ENCODE measurements around the gene EPS15.
"Not testable (repeated sequence)": the region's sequence is repeated elsewhere in the genome, so short reads cannot be mapped to it uniquely, and the experiment has no call there.

The EPS15 gene

DNA sequence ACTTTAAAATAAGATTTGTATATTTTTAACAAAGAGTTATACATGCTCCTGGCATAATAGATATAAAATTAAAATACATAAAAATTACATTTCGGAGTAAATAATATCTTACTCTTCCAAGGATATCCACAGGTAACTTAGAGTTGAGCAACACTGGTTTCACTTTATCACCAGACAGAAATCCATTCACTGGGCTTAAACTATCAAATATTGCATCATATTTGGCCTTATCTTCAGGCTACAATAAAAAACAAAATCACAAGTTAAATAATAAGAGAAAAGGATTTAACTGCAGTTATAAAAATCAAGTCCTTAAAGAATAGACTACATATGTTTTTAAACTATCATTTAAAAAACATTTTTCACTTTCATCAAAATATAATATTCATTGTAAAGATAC, 55.5 kb downstream of the EPS15 start:
- Mint-ChIP-seq H3K4me1 (ENCODE audit: low read depth in 2 of 2) (peaks cover 0 to 15% of the 10 kb centered on the region in 2 donors), H3K4me3 (no peak overlapping the region), H3K27ac (no peak overlapping the region), H3K27me3 (no peaks in the 10 kb centered on the region), H3K9me3 (no peaks in the 10 kb centered on the region), H3K36me3 (ENCODE audit: insufficient read depth) (peaks cover 85% of the 10 kb centered on the region)
- DNase-seq = no peak
- no peak for ATAC-seq (replicated peaks)

DNA sequence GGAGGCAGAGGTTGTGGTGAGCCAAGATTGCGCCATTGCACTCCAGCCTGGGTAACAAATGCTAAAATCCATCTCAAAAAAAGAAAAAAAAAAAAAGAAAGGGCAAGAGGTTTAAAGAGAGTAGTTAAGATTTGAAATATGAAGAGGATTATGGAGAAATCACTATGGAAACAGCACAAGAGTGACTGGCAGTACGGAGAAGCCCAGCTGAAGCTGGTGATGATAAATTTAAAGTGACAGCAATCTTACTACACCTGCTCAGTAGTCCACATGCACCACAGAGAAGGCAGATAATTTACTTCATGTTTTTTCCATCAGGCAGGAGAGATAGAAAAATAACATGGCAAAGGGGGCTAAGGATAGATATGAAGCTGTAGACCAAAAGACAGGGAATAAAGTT, 56.8 kb downstream of the EPS15 start:
- H3K27me3 Mint-ChIP-seq; ATAC-seq (replicated peaks): not testable (repeated sequence)
- peak overlapping the region; percentile 23 to 85 for H3K27ac Mint-ChIP-seq

DNA sequence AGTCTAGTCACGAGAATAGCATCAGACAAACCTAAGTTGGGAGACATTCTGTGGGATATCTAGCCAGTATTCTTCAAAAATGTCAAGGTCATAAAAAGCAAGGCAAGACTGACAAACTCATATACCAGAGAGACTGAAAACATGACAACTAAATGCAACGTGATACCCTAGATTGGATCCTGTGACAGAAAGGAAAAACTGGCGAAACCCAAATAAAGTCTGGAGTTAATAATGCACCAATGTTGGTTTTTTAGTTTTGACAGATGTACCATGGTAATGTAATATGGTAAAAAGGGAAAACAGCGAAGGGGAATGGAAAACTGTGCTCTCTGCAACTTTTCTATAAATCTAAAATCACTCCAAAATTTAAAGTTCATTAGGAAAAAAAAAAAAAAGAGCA, 64.5 kb downstream of the EPS15 start:
- no peak overlapping the region for H3K27ac Mint-ChIP-seq
- peaks cover 0 to 3% of the 10 kb centered on the region in 2 donors for H3K4me1 Mint-ChIP-seq (ENCODE audit: low read depth in 2 of 2)
- H3K4me3 Mint-ChIP-seq = no peak overlapping the region
- H3K9me3 Mint-ChIP-seq = no peaks in the 10 kb centered on the region
- peaks cover 50% of the 10 kb centered on the region for H3K36me3 Mint-ChIP-seq (ENCODE audit: insufficient read depth)
- DNase-seq = no peak
- ATAC-seq (replicated peaks) = no peak
- H3K27me3 Mint-ChIP-seq = no peaks in the 10 kb centered on the region

More for the DNA sequence above, 56.8 kb downstream of the EPS15 start:
- Mint-ChIP-seq H3K36me3 (ENCODE audit: insufficient read depth) (peaks cover 86% of the 10 kb centered on the region), H3K4me1 (ENCODE audit: low read depth in 2 of 2) (peaks cover 0 to 15% of the 10 kb centered on the region in 2 donors)
- not testable (repeated sequence) for H3K4me3 Mint-ChIP-seq, H3K9me3 Mint-ChIP-seq, DNase-seq

- no peak for ATAC-seq (replicated peaks)
- peaks cover 42% of the 10 kb centered on the region for H3K36me3 Mint-ChIP-seq (ENCODE audit: insufficient read depth)
- H3K9me3 Mint-ChIP-seq = no peaks in the 10 kb centered on the region
Observed at GRCh38 chr1:51453010-51453409, 66.1 kb downstream of the EPS15 start.

DNA sequence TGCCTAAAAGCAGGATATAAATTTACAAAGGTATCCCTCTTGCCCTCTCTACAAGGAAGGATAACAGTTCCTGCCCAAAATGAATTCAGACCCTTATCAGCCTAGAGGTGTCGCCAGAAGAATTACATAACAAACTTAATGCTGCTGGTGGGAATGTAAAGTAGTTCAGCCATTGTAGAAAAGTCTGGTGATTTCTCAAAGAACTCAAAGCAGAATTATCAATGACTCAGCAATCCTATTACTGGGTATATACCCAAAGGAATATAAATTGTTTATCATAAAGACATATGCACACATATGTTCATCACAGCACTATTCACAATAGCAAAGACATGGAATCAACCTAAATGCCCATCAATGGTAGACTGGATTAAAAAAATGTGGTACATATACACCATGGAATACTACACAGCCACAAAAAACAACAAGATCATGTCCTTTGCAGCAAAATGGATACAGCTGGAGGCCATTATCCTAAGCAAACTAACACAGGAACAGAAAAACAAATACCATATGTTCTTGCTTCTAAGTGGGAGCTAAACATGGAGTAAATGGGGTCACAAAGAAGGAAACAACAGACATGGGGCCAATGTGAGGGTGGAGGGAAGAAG, 70.1 kb downstream of the EPS15 start:
- peaks cover 11 to 43% of the 10 kb centered on the region in 2 donors for H3K4me1 Mint-ChIP-seq (ENCODE audit: low read depth in 2 of 2)
- ATAC-seq (replicated peaks); H3K27me3 Mint-ChIP-seq; H3K4me3 Mint-ChIP-seq; DNase-seq; H3K9me3 Mint-ChIP-seq: not testable (repeated sequence)
- peaks cover 43% of the 10 kb centered on the region for H3K36me3 Mint-ChIP-seq (ENCODE audit: insufficient read depth)
- peak overlapping the region in 1 of 2 donors; percentile 67 for H3K27ac Mint-ChIP-seq

More at GRCh38 chr1:51453010-51453409, 66.1 kb downstream of the EPS15 start:
- no peak for DNase-seq
- no peaks in the 10 kb centered on the region for H3K27me3 Mint-ChIP-seq
- H3K4me3 Mint-ChIP-seq = no peak overlapping the region
- no peak overlapping the region for H3K27ac Mint-ChIP-seq
- peaks cover 3 to 16% of the 10 kb centered on the region in 2 donors for H3K4me1 Mint-ChIP-seq (ENCODE audit: low read depth in 2 of 2)

GRCh38 chr1:51445351-51446090, 73.5 kb downstream of the EPS15 start:
- Mint-ChIP-seq H3K36me3 (ENCODE audit: insufficient read depth) (peaks cover 45% of the 10 kb centered on the region), H3K4me3 (no peak overlapping the region), H3K27ac (peak overlapping the region in 1 of 2 donors; percentile 56), H3K9me3 (no peaks in the 10 kb centered on the region), H3K27me3 (no peaks in the 10 kb centered on the region), H3K4me1 (ENCODE audit: low read depth in 2 of 2) (peaks cover 16 to 66% of the 10 kb centered on the region in 2 donors)
- ATAC-seq (replicated peaks) (no peak), DNase-seq (no peak)

- peaks cover 16 to 70% of the 10 kb centered on the region in 2 donors for H3K4me1 Mint-ChIP-seq (ENCODE audit: low read depth in 2 of 2)
- H3K9me3 Mint-ChIP-seq = no peaks in the 10 kb centered on the region
- peaks cover 39% of the 10 kb centered on the region for H3K36me3 Mint-ChIP-seq (ENCODE audit: insufficient read depth)
- H3K27me3 Mint-ChIP-seq = no peaks in the 10 kb centered on the region
- H3K4me3 Mint-ChIP-seq = no peak overlapping the region
- peak overlapping the region; percentile 26 to 56 for H3K27ac Mint-ChIP-seq
- no peak for DNase-seq
- no peak for ATAC-seq (replicated peaks)
Observed at GRCh38 chr1:51444534-51445192, 74.4 kb downstream of the EPS15 start.

GRCh38 chr1:51444096-51444495, 75.0 kb downstream of the EPS15 start:
- Mint-ChIP-seq H3K4me3 (no peak overlapping the region), H3K9me3 (no peaks in the 10 kb centered on the region), H3K4me1 (ENCODE audit: low read depth in 2 of 2) (peaks cover 15 to 66% of the 10 kb centered on the region in 2 donors), H3K27ac (peak overlapping the region; percentile 41 to 56), H3K36me3 (ENCODE audit: insufficient read depth) (peaks cover 38% of the 10 kb centered on the region), H3K27me3 (no peaks in the 10 kb centered on the region)
- no peak for DNase-seq
- no peak for ATAC-seq (replicated peaks)

GRCh38 chr1:51443555-51443954, 75.5 kb downstream of the EPS15 start:
- Mint-ChIP-seq H3K36me3 (ENCODE audit: insufficient read depth) (peaks cover 43% of the 10 kb centered on the region), H3K27ac (peak overlapping the region; percentile 41 to 56), H3K27me3 (no peaks in the 10 kb centered on the region), H3K9me3 (no peaks in the 10 kb centered on the region), H3K4me3 (no peak overlapping the region), H3K4me1 (ENCODE audit: low read depth in 2 of 2) (peaks cover 17 to 67% of the 10 kb centered on the region in 2 donors)
- no peak for DNase-seq
- no peak for ATAC-seq (replicated peaks)

DNA sequence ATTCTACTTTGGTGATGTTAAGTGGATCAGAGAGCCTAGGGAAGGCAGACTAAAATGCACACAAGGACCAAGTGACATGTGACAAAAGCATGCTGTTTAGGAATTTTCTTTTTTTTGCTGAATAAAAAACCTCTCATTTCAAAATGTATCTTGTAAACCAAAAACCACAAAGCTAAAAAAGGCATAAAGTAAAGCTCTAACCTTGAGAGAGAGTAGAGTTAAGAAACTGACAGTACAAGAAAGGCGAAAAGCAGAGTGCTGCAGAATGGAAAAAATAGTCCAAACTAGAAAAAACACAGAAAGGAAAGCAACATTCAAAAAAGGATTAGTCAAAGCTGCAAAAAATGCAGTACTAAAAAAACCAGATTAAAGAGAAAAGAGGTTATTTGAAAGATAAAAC, 76.5 kb downstream of the EPS15 start:
- H3K36me3 Mint-ChIP-seq (ENCODE audit: insufficient read depth) = peaks cover 44% of the 10 kb centered on the region
- no peaks in the 10 kb centered on the region for H3K9me3 Mint-ChIP-seq
- peak overlapping the region; percentile 4 to 43 for H3K4me3 Mint-ChIP-seq
- no peaks in the 10 kb centered on the region for H3K27me3 Mint-ChIP-seq
- H3K4me1 Mint-ChIP-seq (ENCODE audit: low read depth in 2 of 2) = peaks cover 17 to 59% of the 10 kb centered on the region in 2 donors
- ATAC-seq (replicated peaks) (peak; percentile 55), DNase-seq (no peak)
- H3K27ac Mint-ChIP-seq = peak overlapping the region in 1 of 2 donors; percentile 71

DNA sequence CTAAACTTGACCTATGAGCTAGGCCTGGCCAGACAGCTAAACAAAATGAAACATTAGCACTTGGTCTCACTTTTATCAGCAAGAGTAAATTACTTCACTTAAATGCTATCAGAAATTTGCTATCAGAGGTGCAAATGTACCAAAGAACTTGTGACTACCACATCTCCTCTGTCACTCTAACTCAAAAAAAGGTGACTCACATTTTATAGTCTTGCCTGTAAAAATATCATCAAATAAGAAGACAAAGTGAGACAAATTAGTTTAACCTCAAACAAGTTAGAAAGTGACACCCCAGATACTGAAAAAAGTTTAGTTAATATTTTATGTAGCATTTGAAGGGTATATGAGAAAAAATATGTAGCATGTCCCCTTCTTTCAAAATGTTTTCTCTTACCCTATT, 76.9 kb downstream of the EPS15 start:
- DNase-seq (no peak), ATAC-seq (replicated peaks) (peak; percentile 87)
- H3K36me3 Mint-ChIP-seq (ENCODE audit: insufficient read depth) = peaks cover 41% of the 10 kb centered on the region
- H3K4me3 Mint-ChIP-seq = peak overlapping the region in 1 of 2 donors; percentile 43
- H3K27me3 Mint-ChIP-seq = no peaks in the 10 kb centered on the region
- H3K9me3 Mint-ChIP-seq = no peaks in the 10 kb centered on the region
- H3K4me1 Mint-ChIP-seq (ENCODE audit: low read depth in 2 of 2) = peaks cover 17 to 55% of the 10 kb centered on the region in 2 donors
- H3K27ac Mint-ChIP-seq = peak overlapping the region; percentile 8 to 71

- Mint-ChIP-seq H3K9me3 (no peaks in the 10 kb centered on the region), H3K27ac (peak overlapping the region in 1 of 2 donors; percentile 35), H3K27me3 (no peaks in the 10 kb centered on the region), H3K4me3 (no peak overlapping the region), H3K4me1 (ENCODE audit: low read depth in 2 of 2) (peaks cover 14 to 55% of the 10 kb centered on the region in 2 donors), H3K36me3 (ENCODE audit: insufficient read depth) (peaks cover 34% of the 10 kb centered on the region)
- ATAC-seq (replicated peaks) = no peak
- no peak for DNase-seq
Observed at GRCh38 chr1:51439895-51440294, 79.2 kb downstream of the EPS15 start.

GRCh38 chr1:51439053-51439452, 80.0 kb downstream of the EPS15 start:
- no peak for DNase-seq
- H3K4me3 Mint-ChIP-seq = no peak overlapping the region
- H3K27me3 Mint-ChIP-seq = no peaks in the 10 kb centered on the region
- H3K36me3 Mint-ChIP-seq (ENCODE audit: insufficient read depth) = peaks cover 33% of the 10 kb centered on the region
- peak overlapping the region in 1 of 2 donors; percentile 73 for H3K27ac Mint-ChIP-seq
- ATAC-seq (replicated peaks) = no peak
- H3K4me1 Mint-ChIP-seq (ENCODE audit: low read depth in 2 of 2) = peaks cover 17 to 55% of the 10 kb centered on the region in 2 donors
- no peaks in the 10 kb centered on the region for H3K9me3 Mint-ChIP-seq
